Measurements from ENCODE around the gene ACOD1. TPM values are rescaled to one million over a fixed set of nuclear protein-coding genes. Genes with fewer than 3 reads are reported as not detected.

Gene ACOD1
- polyA plus RNA-seq, 4 donors: not detected

GRCh38 chr13:76983676-76984075, 35.4 kb downstream of the ACOD1 start:
- DNase-seq (ENCODE audit: low read depth in 4 of 4, low spot score in 3 of 4): no peak

GRCh38 chr13:76991432-76991795, 43.1 kb downstream of the ACOD1 start:
- no peak for DNase-seq (ENCODE audit: low read depth in 4 of 4, low spot score in 3 of 4)

- DNase-seq (ENCODE audit: low read depth in 4 of 4, low spot score in 3 of 4): peak; percentile 75 to 78 (median 77)
These were observed 43.7 kb downstream of the ACOD1 start, which contains the start of gene CLN5 for GRCh38 chr13:76991796-76992547. TSS of gene CLN5 (plus strand) at chr13:76992081. CDS start at chr13:76992099, 18 bp downstream.

GRCh38 chr13:76992548-76993001, 44.3 kb downstream of the ACOD1 start:
- peak in 2 of 4 donors; percentile 28 to 32 for DNase-seq (ENCODE audit: low read depth in 4 of 4, low spot score in 3 of 4)

- no peak for DNase-seq (ENCODE audit: low read depth in 4 of 4, low spot score in 3 of 4)
These were observed 44.7 kb downstream of the ACOD1 start for GRCh38 chr13:76993021-76993420.

GRCh38 chr13:76993473-76993872, 45.2 kb downstream of the ACOD1 start:
- no peak for DNase-seq (ENCODE audit: low read depth in 4 of 4, low spot score in 3 of 4)

GRCh38 chr13:76994281-76994680, 46.0 kb downstream of the ACOD1 start:
- DNase-seq (ENCODE audit: low read depth in 4 of 4, low spot score in 3 of 4): no peak

GRCh38 chr13:77000475-77000874, 52.2 kb downstream of the ACOD1 start:
- DNase-seq (ENCODE audit: low read depth in 4 of 4, low spot score in 3 of 4): no peak

GRCh38 chr13:77001540-77001939, 53.2 kb downstream of the ACOD1 start:
- no peak for DNase-seq (ENCODE audit: low read depth in 4 of 4, low spot score in 3 of 4)

GRCh38 chr13:77001963-77002587, 53.8 kb downstream of the ACOD1 start:
- DNase-seq (ENCODE audit: low read depth in 4 of 4, low spot score in 3 of 4): no peak

- peak in 1 of 4 donors; percentile 10 for DNase-seq (ENCODE audit: low read depth in 4 of 4, low spot score in 3 of 4)
These were observed 54.4 kb downstream of the ACOD1 start for GRCh38 chr13:77002590-77003190.

Other genes with a start within 250 kb of the ACOD1 start
- gene KCTD12, start 62.1 kb upstream of the ACOD1 start, polyA plus RNA-seq (ENCODE audit: insufficient read length in 4 of 4): 100 to 1,000 TPM in 3 of 4 donors, 10 to 100 TPM in 1; 99.2 to 121 (median 109) TPM
- gene CLN5, start 43.6 kb downstream of the ACOD1 start, polyA plus RNA-seq (ENCODE audit: insufficient read length in 4 of 4): 10 to 100 TPM; 44.6 to 61.2 (median 52.0) TPM
- 10 to 100 TPM; 57.6 to 77.8 (median 71.6) TPM for gene FBXL3, start 78.6 kb downstream of the ACOD1 start, polyA plus RNA-seq (ENCODE audit: insufficient read length in 4 of 4)

Data from right renal pelvis (tissue), 4 donors.